Measurements from ENCODE around the gene MTRF1. TPM values are rescaled to one million over a fixed set of nuclear protein-coding genes. Genes with fewer than 3 reads are reported as not detected.

MTRF1 gene, protein sequence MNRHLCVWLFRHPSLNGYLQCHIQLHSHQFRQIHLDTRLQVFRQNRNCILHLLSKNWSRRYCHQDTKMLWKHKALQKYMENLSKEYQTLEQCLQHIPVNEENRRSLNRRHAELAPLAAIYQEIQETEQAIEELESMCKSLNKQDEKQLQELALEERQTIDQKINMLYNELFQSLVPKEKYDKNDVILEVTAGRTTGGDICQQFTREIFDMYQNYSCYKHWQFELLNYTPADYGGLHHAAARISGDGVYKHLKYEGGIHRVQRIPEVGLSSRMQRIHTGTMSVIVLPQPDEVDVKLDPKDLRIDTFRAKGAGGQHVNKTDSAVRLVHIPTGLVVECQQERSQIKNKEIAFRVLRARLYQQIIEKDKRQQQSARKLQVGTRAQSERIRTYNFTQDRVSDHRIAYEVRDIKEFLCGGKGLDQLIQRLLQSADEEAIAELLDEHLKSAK
- 10.7 TPM for total RNA-seq
- long read RNA-seq, partial matches to known transcripts: 2 of 5 reads
- long read RNA-seq, other reads (novel, unspliced or antisense): 1 of 5 reads

DNA sequence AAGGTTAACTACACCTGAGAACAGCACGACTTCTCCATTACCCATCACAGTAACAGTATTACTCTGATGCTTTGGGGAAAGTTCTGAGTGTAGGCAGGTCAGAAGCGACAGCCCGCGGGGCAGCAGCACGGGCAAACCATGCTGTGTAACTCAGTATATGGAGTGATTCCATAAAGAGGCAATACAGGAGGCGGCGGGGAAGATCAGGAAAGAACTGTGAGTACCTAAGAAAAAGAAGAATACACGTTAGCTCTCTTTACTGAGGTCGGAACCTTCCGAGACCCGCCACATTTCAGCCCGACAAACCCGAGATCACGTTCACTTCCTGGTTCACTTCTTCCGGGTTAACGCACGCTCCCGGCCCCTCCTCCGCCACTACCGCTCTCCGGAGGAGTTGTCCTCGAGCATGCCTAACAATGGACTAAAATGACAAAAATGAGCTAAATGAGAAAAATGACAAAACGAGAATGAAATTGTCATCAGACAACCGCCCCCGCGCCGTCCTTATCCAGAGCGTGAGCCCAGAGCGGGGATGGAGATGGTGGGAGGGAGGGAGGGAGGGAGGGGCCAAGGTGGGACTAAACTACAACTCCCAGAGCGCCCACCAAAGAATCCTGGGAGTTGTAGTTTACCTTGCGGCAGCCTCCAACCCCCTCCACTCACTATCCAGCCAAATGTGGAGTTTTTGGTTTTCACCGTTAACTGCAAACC, at the start of gene MTRF1:
Gene MTRF1 (minus strand): TSS at position 316 of the 711 bp plus-strand sequence. CDS start 2,669 bp downstream, outside the sequence.
- Histone ChIP-seq H3K4me1 (peaks cover 11% of the 10 kb centered on the region), H3K27me3 (no peaks in the 10 kb centered on the region), H3K27ac (peak within 1 kb of the TSS; percentile 83), H3K36me3 (peaks cover 15% of the 10 kb centered on the region), H3K4me3 (peak within 1 kb of the TSS; percentile 78), H3K9me3 (peaks cover 3% of the 10 kb centered on the region)
- TF ChIP-seq, protein P1, sequence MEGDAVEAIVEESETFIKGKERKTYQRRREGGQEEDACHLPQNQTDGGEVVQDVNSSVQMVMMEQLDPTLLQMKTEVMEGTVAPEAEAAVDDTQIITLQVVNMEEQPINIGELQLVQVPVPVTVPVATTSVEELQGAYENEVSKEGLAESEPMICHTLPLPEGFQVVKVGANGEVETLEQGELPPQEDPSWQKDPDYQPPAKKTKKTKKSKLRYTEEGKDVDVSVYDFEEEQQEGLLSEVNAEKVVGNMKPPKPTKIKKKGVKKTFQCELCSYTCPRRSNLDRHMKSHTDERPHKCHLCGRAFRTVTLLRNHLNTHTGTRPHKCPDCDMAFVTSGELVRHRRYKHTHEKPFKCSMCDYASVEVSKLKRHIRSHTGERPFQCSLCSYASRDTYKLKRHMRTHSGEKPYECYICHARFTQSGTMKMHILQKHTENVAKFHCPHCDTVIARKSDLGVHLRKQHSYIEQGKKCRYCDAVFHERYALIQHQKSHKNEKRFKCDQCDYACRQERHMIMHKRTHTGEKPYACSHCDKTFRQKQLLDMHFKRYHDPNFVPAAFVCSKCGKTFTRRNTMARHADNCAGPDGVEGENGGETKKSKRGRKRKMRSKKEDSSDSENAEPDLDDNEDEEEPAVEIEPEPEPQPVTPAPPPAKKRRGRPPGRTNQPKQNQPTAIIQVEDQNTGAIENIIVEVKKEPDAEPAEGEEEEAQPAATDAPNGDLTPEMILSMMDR (IDR thresholded peaks at IDR 0.05): no peak
- DNase-seq: peak; percentile 90
- ATAC-seq: peak; percentile 99
- intact Hi-C loops (cut with DNase I): no loop called here

DNA sequence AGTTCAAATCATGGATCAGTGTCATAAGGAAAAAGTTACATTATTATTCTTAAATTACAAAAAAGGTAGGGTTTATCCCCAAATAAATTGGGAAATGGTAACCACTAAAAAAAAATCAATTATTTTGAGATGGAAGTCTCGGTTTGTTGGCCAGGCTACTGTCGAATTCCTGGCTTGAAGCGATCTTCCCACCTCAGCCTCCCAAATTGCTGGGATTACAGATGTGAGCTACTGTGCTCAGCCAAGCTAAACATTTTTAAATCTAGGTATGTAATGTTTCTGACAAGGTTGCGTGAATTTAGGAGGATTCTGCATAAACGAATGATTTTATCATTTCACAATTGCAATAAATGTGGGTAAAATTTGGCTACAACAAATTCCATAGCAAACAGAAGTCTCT, 49.7 kb upstream of the MTRF1 start:
- intact Hi-C loops (cut with DNase I): no loop called here
- Histone ChIP-seq H3K27me3 (no peaks in the 10 kb centered on the region), H3K4me3 (peak overlapping the region; percentile 87), H3K27ac (no peak overlapping the region), H3K9me3 (no peaks in the 10 kb centered on the region), H3K4me1 (peaks cover 28% of the 10 kb centered on the region), H3K36me3 (no peaks in the 10 kb centered on the region)
- TF ChIP-seq, protein P1 (IDR thresholded peaks at IDR 0.05): no peak
- ATAC-seq: no peak
- DNase-seq: no peak

DNA sequence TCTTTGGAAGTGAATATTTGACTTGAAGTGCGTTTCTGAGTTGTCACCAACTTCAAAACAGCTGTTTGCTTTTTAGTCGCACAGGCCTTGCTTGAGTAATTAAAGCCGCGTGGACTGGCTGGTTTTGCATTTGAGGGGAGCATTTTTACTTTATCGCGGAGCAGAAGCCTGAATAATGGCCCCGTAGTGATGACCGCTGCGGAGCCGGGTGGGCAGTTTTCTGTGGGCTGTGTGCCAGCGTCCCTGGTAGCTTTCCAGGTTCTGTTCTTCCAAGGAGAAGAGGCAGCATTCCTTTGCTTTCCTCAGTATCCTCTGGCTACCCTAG, 48.8 kb upstream of the MTRF1 start:
- peaks cover 28% of the 10 kb centered on the region for H3K4me1 ChIP-seq
- no peaks in the 10 kb centered on the region for H3K9me3 ChIP-seq
- peak overlapping the region; percentile 88 for H3K27ac ChIP-seq
- no peaks in the 10 kb centered on the region for H3K27me3 ChIP-seq
- intact Hi-C loops (cut with DNase I): no loop called here
- ATAC-seq (peak; percentile 5), DNase-seq (peak; percentile 66)
- no peaks in the 10 kb centered on the region for H3K36me3 ChIP-seq
- TF ChIP-seq, protein P1 (IDR thresholded peaks at IDR 0.05): no peak
- peak overlapping the region; percentile 87 for H3K4me3 ChIP-seq

DNA sequence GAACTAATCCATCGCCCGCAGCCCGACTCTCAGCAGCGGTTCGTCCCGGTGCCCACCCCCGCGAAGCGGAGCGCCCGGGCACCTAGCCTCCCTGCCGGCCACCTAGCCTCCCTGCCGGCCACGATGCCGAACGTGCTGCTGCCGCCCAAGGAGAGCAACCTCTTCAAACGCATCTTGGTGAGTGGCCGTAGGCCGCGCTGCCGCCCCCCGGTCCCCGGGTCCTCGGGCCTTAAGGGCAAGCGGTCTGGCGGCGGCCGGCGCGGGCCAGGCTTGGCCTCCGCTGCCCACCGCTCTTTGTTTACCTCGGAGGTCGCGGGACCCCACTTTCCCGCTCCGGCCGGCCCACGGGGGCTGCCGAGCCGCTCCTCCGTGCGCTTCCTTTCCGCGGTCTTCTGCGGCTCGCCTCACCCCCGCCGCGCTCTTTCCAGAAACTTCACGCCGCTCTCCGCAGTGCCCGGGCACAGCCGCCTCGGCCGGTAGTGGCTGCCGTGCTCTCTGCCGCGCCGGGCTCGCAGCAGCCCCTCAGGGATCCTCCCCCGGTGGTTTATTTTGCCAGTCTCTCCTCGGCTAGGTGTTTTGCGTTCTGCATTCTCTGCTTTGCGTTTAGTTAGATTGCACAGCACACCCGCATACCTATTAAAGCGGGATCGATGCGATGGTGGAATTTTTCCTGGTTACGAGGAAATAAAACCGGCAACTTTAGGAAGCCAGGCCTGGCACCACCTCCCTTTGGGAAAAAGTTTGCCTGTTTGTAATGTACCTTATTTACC, 48.2 kb upstream of the MTRF1 start:
- Histone ChIP-seq H3K4me3 (peak overlapping the region; percentile 87), H3K27me3 (no peaks in the 10 kb centered on the region), H3K36me3 (no peaks in the 10 kb centered on the region), H3K9me3 (no peaks in the 10 kb centered on the region), H3K4me1 (peaks cover 28% of the 10 kb centered on the region), H3K27ac (peak overlapping the region; percentile 88)
- intact Hi-C loops (cut with DNase I): no loop called here
- DNase-seq: peak; percentile 80
- TF ChIP-seq, protein P1 (IDR thresholded peaks at IDR 0.05): peak; percentile 15
- peak; percentile 77 for ATAC-seq

DNA sequence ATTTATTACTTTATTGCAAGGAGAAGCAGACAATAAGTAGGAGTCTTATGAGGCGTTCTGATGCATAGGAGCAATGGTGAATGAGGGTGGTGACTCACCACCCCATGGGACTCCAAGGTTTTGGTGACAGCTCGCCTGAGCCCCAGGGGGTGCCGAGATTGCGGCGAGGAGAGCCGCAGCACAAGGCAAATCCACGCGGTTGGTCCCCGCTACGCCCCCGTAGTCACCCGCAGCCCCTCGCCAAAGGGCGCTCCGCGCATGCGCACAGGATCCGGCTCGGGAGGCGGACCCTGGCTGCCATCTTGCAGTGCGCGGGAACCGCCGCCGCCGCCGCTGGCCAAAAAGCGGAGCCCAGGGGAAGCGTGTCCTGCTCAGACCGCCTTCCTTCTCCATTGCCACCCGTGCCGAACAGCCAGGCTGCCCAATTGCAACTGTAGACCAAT, 47.6 kb upstream of the MTRF1 start, which contains the start of gene NAA16:
Gene NAA16 (plus strand): TSS at position 305 of the 443 bp plus-strand sequence. CDS start 262 bp downstream, outside the sequence.
- intact Hi-C loops (cut with DNase I): no loop called here
- peak; percentile 96 for DNase-seq
- H3K4me3 ChIP-seq: peak within 1 kb of the TSS; percentile 87
- no peaks in the 10 kb centered on the region for H3K36me3 ChIP-seq
- ATAC-seq: peak; percentile 94
- H3K9me3 ChIP-seq: no peaks in the 10 kb centered on the region
- H3K4me1 ChIP-seq: peaks cover 28% of the 10 kb centered on the region
- H3K27ac ChIP-seq: peak within 1 kb of the TSS; percentile 88
- H3K27me3 ChIP-seq: no peaks in the 10 kb centered on the region
- TF ChIP-seq, protein P1 (IDR thresholded peaks at IDR 0.05): no peak

Measured in upper lobe of right lung (tissue), 1 donor.